IMR-90 (cell line): ENCODE measurements around the gene ARHGAP23. TPM values are rescaled to one million over a fixed set of nuclear protein-coding genes. Genes with fewer than 3 reads are reported as not detected.

Source experiments
- ATAC-seq: fragments of 200-7000 bp; cut with Tn5 transposase; 2 replicates; pipeline ENCODE4 v1.9.1; 2020; ENCODE audit warnings: low read depth, mild to moderate bottlenecking, moderate library complexity
- BruUV-seq: library from RNA; stranded (reverse); fragments of 400-500 nt; replicated peaks from 2 replicates; lab custom pipeline; 2021; lab: Mats Ljungman, UMichigan
- CTCF ChIA-PET: fragments of 300-600 bp; formaldehyde crosslinking; extraction: SDS; loops from one replicate; lab custom pipeline; 2021; ENCODE audit warnings: antibody characterized with exemption; lab: Yijun Ruan, JAX
- POLR2A ChIA-PET: fragments of 300-600 bp; sonication (Branson Sonifier 250); formaldehyde crosslinking; loops from one replicate; lab custom pipeline; 2022; ENCODE audit warnings: antibody characterized with exemption; ENCODE audit not compliant: unreplicated experiment; lab: Charles Lee
- DNase-seq: peaks from one replicate; pipeline ENCODE4 v3.0.0; 2013
- H2AFZ ChIP-seq: replicated peaks from 2 replicates; pipeline ENCODE3; 2013; ENCODE audit warnings: low read length, mild to moderate bottlenecking; ENCODE audit not compliant: poor library complexity
- H2AK5ac ChIP-seq: 2 replicates; pipeline ENCODE4 v1.6.1; 2013; ENCODE audit warnings: low read depth, low read length, inconsistent platforms
- H2AK9ac ChIP-seq: replicated peaks from 2 replicates; pipeline ENCODE3; 2013; ENCODE audit warnings: mild to moderate bottlenecking, low read depth, low read length, moderate library complexity; ENCODE audit not compliant: poor library complexity
- H2BK120ac ChIP-seq: 2 replicates; pipeline ENCODE4 v1.6.1; 2013; ENCODE audit warnings: low read depth, low read length, inconsistent platforms
- H2BK15ac ChIP-seq: 3 replicates; pipeline ENCODE4 v1.6.1; 2013; ENCODE audit warnings: low read depth, low read length, inconsistent platforms
- H2BK20ac ChIP-seq: 2 replicates; pipeline ENCODE4 v1.6.1; 2013; ENCODE audit warnings: low read depth, mild to moderate bottlenecking, inconsistent platforms, low read length, moderate library complexity
- H2BK5ac ChIP-seq: 2 replicates; pipeline ENCODE4 v1.6.1; 2013; ENCODE audit warnings: mild to moderate bottlenecking, low read depth, low read length, inconsistent platforms; ENCODE audit not compliant: poor library complexity, severe bottlenecking
- H3K14ac ChIP-seq: replicated peaks from 2 replicates; pipeline ENCODE4 v1.6.1; 2013; ENCODE audit warnings: low read depth, low read length, inconsistent platforms
- H3K18ac ChIP-seq: 2 replicates; pipeline ENCODE4 v1.6.1; 2013; ENCODE audit warnings: low read depth, low read length, control low read depth
- H3K23ac ChIP-seq: 2 replicates; pipeline ENCODE4 v1.6.1; 2013; ENCODE audit warnings: low read depth, low read length, inconsistent platforms
- H3K27ac ChIP-seq: 2 replicates; pipeline ENCODE4 v1.5.1; 2013; ENCODE audit warnings: mild to moderate bottlenecking, control low read depth, low read length; ENCODE audit not compliant: insufficient read depth
- H3K27me3 ChIP-seq: 2 replicates; pipeline ENCODE4 v1.6.1; 2013; ENCODE audit warnings: low read length; ENCODE audit not compliant: control insufficient read depth, insufficient read depth
- H3K36me3 ChIP-seq: 2 replicates; pipeline ENCODE4 v1.6.1; 2013; ENCODE audit warnings: low read length, mixed read lengths; ENCODE audit not compliant: control insufficient read depth, insufficient read depth
- H3K4ac ChIP-seq: 2 replicates; pipeline ENCODE4 v1.6.1; 2013; ENCODE audit warnings: low read depth, low read length, inconsistent platforms
- H3K4me1 ChIP-seq: 2 replicates; pipeline ENCODE4 v1.6.1; 2013; ENCODE audit warnings: low read length, mixed read lengths; ENCODE audit not compliant: control insufficient read depth, insufficient read depth
- H3K4me2 ChIP-seq: 2 replicates; pipeline ENCODE4 v1.6.1; 2013; ENCODE audit warnings: low read depth, mild to moderate bottlenecking, control low read depth, low read length, moderate library complexity
- H3K4me3 ChIP-seq: 2 replicates; pipeline ENCODE4 v1.5.1; 2013; ENCODE audit warnings: low read depth, mild to moderate bottlenecking, control low read depth, low read length, moderate library complexity; ENCODE audit not compliant: insufficient read depth
- H3K56ac ChIP-seq: 2 replicates; pipeline ENCODE4 v1.6.1; 2013; ENCODE audit warnings: low read length, inconsistent platforms; ENCODE audit not compliant: insufficient read depth; ENCODE audit errors: extremely low read depth
- H3K79me1 ChIP-seq, 2 experiments: 2 replicates each; pipeline ENCODE4 v1.6.1; 2013; ENCODE audit warnings: low read length in 2 of 2, inconsistent platforms in 1 of 2, low read depth in 1 of 2
- H3K9ac ChIP-seq: 2 replicates; pipeline ENCODE4 v1.6.1; 2013; ENCODE audit warnings: low read depth, low read length, control low read depth
- H3K9me1 ChIP-seq: 2 replicates; pipeline ENCODE4 v1.6.1; 2013; ENCODE audit warnings: low read length, inconsistent platforms; ENCODE audit not compliant: insufficient read depth
- H3K9me3 ChIP-seq: 2 replicates; pipeline ENCODE4 v1.6.1; 2013; ENCODE audit warnings: low read length; ENCODE audit not compliant: control insufficient read depth, insufficient read depth
- H4K20me1 ChIP-seq: 2 replicates; pipeline ENCODE4 v1.6.1; 2013; ENCODE audit warnings: low read length, inconsistent platforms; ENCODE audit not compliant: insufficient read depth
- H4K5ac ChIP-seq: 2 replicates; pipeline ENCODE4 v1.6.1; 2013; ENCODE audit warnings: mild to moderate bottlenecking, low read depth, low read length, control low read depth
- H4K8ac ChIP-seq, 2 experiments: 2 replicates each; pipeline ENCODE4 v1.6.1; 2013; ENCODE audit warnings: low read depth in 2 of 2, low read length in 2 of 2, control low read depth in 1 of 2, inconsistent platforms in 1 of 2
- H4K91ac ChIP-seq: 2 replicates; pipeline ENCODE4 v1.6.1; 2013; ENCODE audit warnings: low read depth, low read length, inconsistent platforms; ENCODE audit not compliant: insufficient read depth
- BHLHE40 ChIP-seq: fragments of 150-350 bp; IDR thresholded peaks from 2 replicates; pipeline ENCODE4 v1.6.1; 2016; ENCODE audit warnings: mild to moderate bottlenecking, low read depth, low read length
- CEBPB ChIP-seq: IDR thresholded peaks from 2 replicates; pipeline ENCODE4 v1.6.1; 2012; ENCODE audit warnings: low read depth, low read length, improper control_type of control experiment
- CTCF ChIP-seq: conservative IDR thresholded peaks from 2 replicates; pipeline ENCODE4 v1.5.1; 2012; ENCODE audit warnings: mild to moderate bottlenecking, low read depth, low read length, improper control_type of control experiment
- ELK1 ChIP-seq: fragments of 150-350 bp; IDR thresholded peaks from 2 replicates; pipeline ENCODE4 v1.6.1; 2016; ENCODE audit warnings: low read depth, mild to moderate bottlenecking, low read length, moderate library complexity, borderline replicate concordance
- FOS ChIP-seq: fragments of 150-350 bp; IDR thresholded peaks from 2 replicates; pipeline ENCODE4 v1.6.1; 2016; ENCODE audit warnings: low read depth, low read length
- MAFK ChIP-seq: IDR thresholded peaks from 2 replicates; pipeline ENCODE4 v1.6.1; 2012; ENCODE audit warnings: low read depth, low read length, improper control_type of control experiment
- MAZ ChIP-seq: IDR thresholded peaks from 2 replicates; pipeline ENCODE4 v1.6.1; 2012; ENCODE audit warnings: low read depth, mild to moderate bottlenecking, low read length, improper control_type of control experiment, moderate library complexity, borderline replicate concordance
- MXI1 ChIP-seq: IDR thresholded peaks from 2 replicates; pipeline ENCODE4 v1.6.1; 2012; ENCODE audit warnings: low read depth, mild to moderate bottlenecking, low read length, moderate library complexity, borderline replicate concordance
- NFE2L2 ChIP-seq: fragments of 150-350 bp; IDR thresholded peaks from 2 replicates; pipeline ENCODE4 v1.6.1; 2016; ENCODE audit warnings: low read depth, mild to moderate bottlenecking, low read length
- POLR2A ChIP-seq: IDR thresholded peaks from 2 replicates; pipeline ENCODE4 v1.6.1; 2012; ENCODE audit warnings: mild to moderate bottlenecking, low read depth, low read length
- RAD21 ChIP-seq: IDR thresholded peaks from 2 replicates; pipeline ENCODE4 v1.6.1; 2012; ENCODE audit warnings: low read length, improper control_type of control experiment
- RCOR1 ChIP-seq: IDR thresholded peaks from 2 replicates; pipeline ENCODE4 v1.6.1; 2012; ENCODE audit warnings: mild to moderate bottlenecking, low read length, improper control_type of control experiment; ENCODE audit not compliant: insufficient replicate concordance
- RFX5 ChIP-seq: IDR thresholded peaks from 2 replicates; pipeline ENCODE4 v1.8.0; 2012; ENCODE audit warnings: low read depth, mild to moderate bottlenecking, low read length, moderate library complexity
- SMC3 ChIP-seq: fragments of 150-350 bp; IDR thresholded peaks from 2 replicates; pipeline ENCODE4 v1.6.1; 2016; ENCODE audit warnings: low read depth, mild to moderate bottlenecking, antibody characterized with exemption, low read length, moderate library complexity
- WGBS, 2 experiments: methylation state at CpG; one replicate each; pipeline versions ENCODE4 v1.1.5 to v1.1.7; 2013; ENCODE audit warnings: missing lambda C conversion rate in 2 of 2; ENCODE audit not compliant: insufficient read length in 1 of 2; ENCODE audit errors: extremely low coverage in 2 of 2; 5-methylcytosine and 5-hydroxymethylcytosine counted together
- dilution Hi-C: fragments of 300-500 bp; cut with HindIII; formaldehyde crosslinking; loops from one replicate; pipeline ENCODE4 v1.14.3; 2018; ENCODE audit warnings: low sequenced_read_pairs; ENCODE audit not compliant: unreplicated experiment
- in situ Hi-C: fragments of 300-500 bp; cut with MboI; formaldehyde crosslinking; loops from 3 replicates; pipeline ENCODE4 v1.14.3; 2019; ENCODE audit warnings: low sequenced_read_pairs, inconsistent platforms, mixed read lengths
- intact Hi-C: fragments of 100-400 bp; cut with micrococcal nuclease; formaldehyde crosslinking; loops from 2 replicates; pipeline ENCODE4 v1.10.0; 2022
- polyA plus RNA-seq, 3 experiments: library from polyadenylated mRNA; depleted of rRNA; stranded (reverse); fragments of >200 nt; gene quantifications; 2 replicates each; pipeline ENCODE4 v1.2.3, GENCODE V29; 2012; ENCODE audit warnings: low replicate concordance in 1 of 3
- total RNA-seq: library from RNA; depleted of rRNA; stranded (reverse); fragments of >200 nt; gene quantifications from 2 replicates; pipeline ENCODE4 v1.2.3, GENCODE V29; 2012
- TF ChIP-seq, protein P1 (sequence below): fragments of 150-350 bp; IDR thresholded peaks from 2 replicates; pipeline ENCODE4 v1.6.1; 2017; ENCODE audit warnings: mild to moderate bottlenecking, antibody characterized with exemption, low read length, low read depth

ARHGAP23 gene
- total and polyA plus RNA-seq, 2 of the 4 experiments (the other 2 are of a cell fraction) = 9.3 to 43.3 TPM

DNA sequence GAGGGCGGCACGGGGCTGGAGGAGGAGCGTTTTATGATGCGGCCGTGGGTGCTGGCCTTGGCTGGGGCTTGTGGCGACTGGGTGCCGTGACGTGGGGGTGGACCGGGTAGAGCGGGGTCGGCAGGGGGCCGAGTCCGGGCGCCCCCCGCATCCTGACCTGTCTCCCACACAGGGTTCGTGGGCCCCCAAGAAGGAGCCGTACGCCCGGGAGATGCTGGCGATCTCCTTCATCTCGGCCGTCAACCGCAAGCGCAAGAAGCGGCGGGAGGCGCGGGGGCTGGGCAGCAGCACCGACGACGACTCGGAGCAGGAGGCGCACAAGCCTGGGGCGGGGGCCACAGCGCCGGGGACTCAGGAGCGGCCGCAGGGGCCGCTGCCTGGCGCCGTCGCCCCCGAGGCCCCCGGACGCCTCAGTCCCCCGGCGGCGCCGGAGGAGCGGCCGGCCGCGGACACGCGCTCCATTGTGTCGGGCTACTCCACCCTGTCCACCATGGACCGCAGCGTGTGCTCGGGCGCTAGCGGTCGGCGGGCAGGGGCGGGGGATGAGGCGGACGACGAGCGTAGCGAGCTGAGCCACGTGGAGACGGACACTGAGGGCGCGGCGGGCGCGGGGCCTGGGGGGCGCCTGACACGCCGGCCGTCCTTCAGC, 81.6 kb downstream of the ARHGAP23 start:
- no TSS peak for BruUV-seq
- in situ Hi-C loops (no loop called here), dilution Hi-C loops (no loop called here), intact Hi-C loops (loop anchor here (5.0 kb wide), 1 partner anchor 157 kb away; no protein-coding TSS in a partner anchor)
- Histone ChIP-seq H3K4me1 (peaks cover 12% of the 10 kb centered on the region), H2AK9ac (peak overlapping the region; percentile 59), H3K4me2 (no peak overlapping the region), H3K9me3 (no peaks in the 10 kb centered on the region), H2AK5ac (no peak overlapping the region), H2BK5ac (no peak overlapping the region), H2BK120ac (no peak overlapping the region), H3K79me1 (peaks cover 2 to 35% of the 10 kb centered on the region in 2 experiments; a peak in 2 of 4 replicates), H3K4ac (0 out of 2 replicates have a peak overlapping the region, but pooled peaks have one; percentile 47), H3K14ac (no peak overlapping the region), H3K56ac (no peak overlapping the region), H4K91ac (no peak overlapping the region), H4K20me1 (peaks cover 52% of the 10 kb centered on the region), H3K27me3 (no peaks in the 10 kb centered on the region), H2AFZ (peak overlapping the region; percentile 46), H3K9ac (no peak overlapping the region), H3K23ac (no peak overlapping the region), H3K27ac (no peak overlapping the region), H2BK20ac (no peak overlapping the region), H3K18ac (no peak overlapping the region), H3K36me3 (peaks cover 26% of the 10 kb centered on the region), H4K8ac (no peak overlapping the region), H4K5ac (no peak overlapping the region), H3K4me3 (no peak overlapping the region), H3K9me1 (peaks cover 25% of the 10 kb centered on the region), H2BK15ac (no peak overlapping the region)
- POLR2A ChIA-PET = no interaction called here
- TF ChIP-seq RAD21 = no peak
- TF ChIP-seq RCOR1 = no peak
- no peak for TF ChIP-seq FOS
- TF ChIP-seq MAFK = no peak
- TF ChIP-seq CEBPB = no peak
- TF ChIP-seq, protein P1, sequence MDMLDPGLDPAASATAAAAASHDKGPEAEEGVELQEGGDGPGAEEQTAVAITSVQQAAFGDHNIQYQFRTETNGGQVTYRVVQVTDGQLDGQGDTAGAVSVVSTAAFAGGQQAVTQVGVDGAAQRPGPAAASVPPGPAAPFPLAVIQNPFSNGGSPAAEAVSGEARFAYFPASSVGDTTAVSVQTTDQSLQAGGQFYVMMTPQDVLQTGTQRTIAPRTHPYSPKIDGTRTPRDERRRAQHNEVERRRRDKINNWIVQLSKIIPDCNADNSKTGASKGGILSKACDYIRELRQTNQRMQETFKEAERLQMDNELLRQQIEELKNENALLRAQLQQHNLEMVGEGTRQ = no peak
- no peak for TF ChIP-seq MAZ
- no peak for TF ChIP-seq SMC3
- no peak for TF ChIP-seq MXI1
- no peak for TF ChIP-seq RFX5
- TF ChIP-seq CTCF = no peak
- no peak for TF ChIP-seq POLR2A
- TF ChIP-seq NFE2L2 = no peak
- TF ChIP-seq BHLHE40 = no peak
- no peak for TF ChIP-seq ELK1
- no peak for DNase-seq
- 15% methylated on average over 48 of the region's 80 CpGs; no CpG with 5 or more reads in 1 of the 2 experiments for WGBS, 2 experiments
- CTCF ChIA-PET = interaction anchor here (1.2 kb wide), 1 partner anchor 158 kb away, joined by 5 read pairs; no protein-coding TSS in a partner anchor
- no peak; the same call in 1 of the 2 replicates for ATAC-seq
